CD4-positive, alpha-beta T cell treated with Interleukin-1 beta for 1 hour (primary cell): ENCODE results near the gene HEPN1.

Experiments used
- DNase-seq, 2 donors: peaks; one replicate each; pipeline ENCODE4 v3.0.0-alpha.2; 2020 to 2022

Gene HEPN1

DNA sequence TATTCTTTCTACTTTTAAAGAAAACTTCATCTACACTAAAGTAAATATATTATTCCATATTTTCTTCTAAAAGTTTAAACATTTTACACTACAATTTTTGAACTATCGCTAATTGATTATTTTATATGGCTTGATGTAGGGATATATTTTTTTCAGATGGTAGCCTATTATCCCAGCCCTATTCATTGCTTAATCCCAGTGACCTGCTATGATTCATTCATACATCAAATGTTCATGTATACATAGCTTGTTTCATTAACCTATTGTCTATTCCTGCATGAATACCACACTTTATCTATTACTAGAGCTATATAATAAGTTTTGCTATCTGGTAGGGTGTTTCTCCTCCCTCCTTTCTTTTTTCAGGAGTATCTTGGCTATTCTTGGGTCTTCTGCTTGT lies 16.4 kb upstream of the HEPN1 start:
- DNase-seq: no peak

DNA sequence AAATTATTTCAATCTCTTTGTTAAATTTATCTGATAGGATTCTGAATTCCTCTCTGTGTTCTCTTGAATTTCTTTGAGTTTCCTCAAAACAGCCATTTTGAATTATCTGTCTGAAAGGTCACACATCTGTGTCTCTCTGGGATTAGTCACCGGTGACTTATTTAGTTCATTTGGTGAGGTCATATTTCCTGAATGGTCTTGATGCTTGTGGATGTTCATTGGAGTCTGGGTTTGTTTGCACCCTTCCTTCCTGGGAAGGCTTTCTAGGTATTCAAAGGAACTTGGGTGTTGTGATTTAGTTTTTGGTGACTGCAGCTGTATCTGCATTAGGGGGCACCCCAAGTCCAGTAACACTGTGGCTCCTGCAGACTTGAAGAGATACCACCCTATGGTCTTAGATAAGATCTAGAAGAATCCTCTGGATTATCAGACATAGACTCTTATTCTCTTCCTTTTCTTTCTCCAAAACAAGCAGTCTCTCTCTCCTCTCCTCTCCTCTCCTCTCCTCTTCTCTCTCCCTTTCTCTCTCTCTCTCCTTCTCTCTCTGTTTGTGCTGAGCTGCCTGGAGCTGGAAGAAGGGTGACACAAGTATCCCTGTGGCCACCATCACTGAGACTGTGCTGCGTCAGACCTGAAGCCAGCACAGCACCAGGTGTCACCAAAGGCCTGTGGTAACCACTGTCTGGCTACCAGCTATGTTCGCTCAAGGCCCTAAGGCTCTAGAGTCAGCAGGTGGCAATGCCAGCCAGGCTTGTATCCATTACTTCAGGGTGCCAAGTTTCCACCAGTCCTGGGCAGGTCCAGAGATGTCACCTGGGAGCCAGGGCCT lies 3.3 kb upstream of the HEPN1 start:
- peak in 1 of 2 donors; percentile 7 for DNase-seq

DNA sequence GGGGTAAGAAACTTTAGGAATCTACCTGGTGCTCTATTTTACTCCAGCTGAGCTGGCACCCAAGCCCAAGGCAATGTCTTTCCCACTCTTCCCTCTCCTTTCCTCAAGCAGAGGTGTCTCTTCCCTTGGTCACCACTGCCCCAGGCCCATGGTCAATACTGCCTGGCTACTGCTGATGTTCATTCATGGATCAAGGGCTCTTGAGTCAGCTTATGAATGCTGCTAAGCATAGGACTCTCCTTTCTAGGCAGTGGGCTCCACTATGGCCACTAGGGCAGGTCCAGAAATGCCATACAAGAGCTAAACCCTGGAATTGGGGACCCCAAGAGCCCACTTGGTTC lies 2.7 kb upstream of the HEPN1 start:
- no peak for DNase-seq

DNA sequence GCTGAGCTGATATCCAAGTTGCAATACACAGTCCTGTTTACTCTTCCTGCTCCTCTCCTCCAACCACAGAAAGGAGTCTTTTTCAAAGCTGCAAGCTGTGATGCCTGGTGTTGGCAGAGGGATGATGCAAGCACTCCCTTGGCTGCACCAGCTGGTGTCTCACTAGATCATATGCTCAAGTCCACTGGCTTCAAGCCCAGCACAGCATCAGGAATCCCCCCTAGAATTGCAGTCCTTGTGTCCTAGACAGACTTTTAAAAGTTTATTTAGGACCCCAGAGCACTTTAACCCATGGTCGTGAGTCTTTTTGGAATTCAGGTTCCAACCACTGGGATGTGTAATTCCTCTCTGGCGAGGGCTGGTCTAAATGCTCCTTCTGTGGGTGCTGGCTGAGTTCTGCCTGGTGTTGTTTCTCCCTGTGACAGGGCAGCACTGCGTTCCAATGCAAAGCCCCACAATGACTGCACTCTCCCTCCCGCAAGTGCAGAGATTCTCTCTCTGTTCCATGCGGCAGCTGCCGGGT lies 1.9 kb upstream of the HEPN1 start:
- DNase-seq: no peak

DNA sequence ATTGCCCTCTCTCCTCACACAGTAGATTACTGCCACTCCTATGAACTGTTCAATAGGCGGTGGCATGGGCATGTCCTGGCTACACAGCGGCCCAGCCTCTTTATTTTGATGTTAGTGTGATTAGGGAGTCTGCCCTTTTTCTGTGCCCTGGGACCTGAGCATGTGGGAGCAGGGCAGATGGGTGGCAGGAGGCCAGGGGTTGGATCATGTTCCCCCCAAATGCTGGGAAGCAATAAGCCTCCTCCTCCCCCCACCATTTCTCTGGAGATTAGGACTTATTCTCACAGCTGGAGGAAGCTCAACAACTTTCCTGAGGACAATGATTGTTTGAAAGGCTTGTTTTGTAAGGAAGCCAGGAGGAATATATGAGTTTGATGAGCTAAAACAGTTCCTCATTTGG lies 848 bp downstream of the HEPN1 start:
- no peak for DNase-seq

DNA sequence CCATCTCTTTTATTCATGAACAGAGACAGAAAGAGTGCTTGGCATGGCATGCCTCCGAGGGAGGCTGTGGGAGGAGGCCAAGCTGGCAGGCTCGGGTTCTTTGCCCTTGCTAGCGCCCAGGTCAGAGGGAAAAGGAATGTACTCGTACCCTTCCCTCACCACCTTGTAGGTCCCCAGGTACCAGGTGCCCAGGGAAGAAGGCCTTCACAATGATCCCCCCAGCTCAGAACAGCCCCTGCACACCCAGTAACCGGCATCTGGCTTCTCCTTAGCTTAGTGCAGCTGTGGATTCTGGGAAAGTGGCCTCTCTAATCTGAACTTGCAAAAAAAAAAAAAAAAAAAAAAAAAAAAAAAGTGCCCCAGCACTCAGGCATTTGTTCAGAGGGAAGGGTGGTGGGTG lies 1.3 kb downstream of the HEPN1 start:
- no peak for DNase-seq

DNA sequence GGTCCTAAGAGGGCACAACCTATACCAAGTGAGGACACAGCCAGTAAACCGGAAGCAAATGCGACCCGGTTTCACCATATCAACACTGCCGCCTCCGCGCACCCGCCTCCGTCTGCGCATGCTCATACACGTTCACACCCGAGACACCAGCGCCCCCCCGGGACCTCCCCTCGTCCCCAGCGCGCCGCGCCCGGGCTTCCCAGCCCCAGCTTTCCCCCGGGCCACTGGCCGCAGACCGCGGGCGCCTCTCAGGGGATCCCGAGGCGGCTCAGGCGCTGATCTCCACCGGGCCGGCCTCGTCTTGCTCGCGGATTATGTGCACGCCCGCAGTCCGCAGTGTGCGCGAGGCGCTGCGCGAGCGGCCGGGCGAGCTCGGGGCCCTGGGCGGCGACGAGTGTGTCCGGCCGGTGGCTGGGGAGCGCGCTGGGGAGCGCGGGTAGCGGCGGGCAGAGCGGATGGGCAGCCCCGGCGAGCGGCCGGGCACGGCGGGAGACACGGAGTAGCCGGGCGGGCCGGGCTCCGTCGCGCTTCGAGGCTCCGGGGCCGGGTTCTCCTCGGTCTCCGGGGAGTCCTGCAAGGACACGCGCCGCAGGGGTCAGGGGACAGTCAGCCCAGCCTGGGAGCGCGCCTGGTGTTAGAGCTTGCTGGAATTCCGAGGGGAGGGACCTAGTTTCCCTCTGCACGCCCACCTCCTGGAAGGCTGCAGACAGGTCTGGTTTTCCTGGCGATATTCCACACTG lies 2.0 kb downstream of the HEPN1 start:
- peak; percentile 84 to 86 for DNase-seq

DNA sequence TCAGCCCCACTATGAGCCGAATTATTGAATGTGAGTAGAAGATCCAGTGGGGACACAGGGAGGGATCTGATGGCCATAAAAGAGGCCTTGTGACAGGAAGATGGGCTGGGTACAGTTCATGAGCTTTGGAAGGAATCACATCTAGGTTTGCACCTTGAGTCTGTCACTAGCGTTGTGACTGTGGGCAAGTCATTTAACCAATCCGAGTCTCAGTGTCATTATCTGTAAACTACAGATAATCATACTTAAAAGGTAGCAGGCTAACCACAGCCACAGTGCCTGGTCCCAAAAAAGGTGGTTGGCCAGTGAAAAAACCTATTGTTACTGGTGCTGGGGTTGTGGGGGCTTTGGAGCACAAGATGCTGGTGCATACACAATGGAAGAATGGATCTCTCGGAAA lies 3.8 kb downstream of the HEPN1 start:
- DNase-seq: no peak

DNA sequence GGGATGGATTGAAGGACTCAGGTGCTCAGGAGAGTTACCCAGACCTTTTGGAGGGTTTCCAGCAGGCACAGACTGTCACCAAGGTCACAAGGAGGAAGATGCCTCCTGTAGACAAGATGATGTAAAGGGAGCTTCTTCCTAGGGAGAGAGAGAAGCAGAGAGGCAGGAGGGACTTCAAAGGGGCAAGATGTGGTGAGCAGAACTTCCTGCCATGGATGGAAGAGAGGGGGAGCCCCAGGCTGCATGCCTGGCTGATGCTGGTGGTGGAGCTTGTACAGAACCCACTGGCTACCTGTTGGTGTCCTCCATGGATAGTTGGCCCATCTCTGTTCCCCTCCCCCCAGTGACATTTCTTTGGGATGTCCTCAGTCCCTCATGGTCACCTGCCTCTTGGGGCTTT lies 4.2 kb downstream of the HEPN1 start:
- DNase-seq: peak in 1 of 2 donors; percentile 11

DNA sequence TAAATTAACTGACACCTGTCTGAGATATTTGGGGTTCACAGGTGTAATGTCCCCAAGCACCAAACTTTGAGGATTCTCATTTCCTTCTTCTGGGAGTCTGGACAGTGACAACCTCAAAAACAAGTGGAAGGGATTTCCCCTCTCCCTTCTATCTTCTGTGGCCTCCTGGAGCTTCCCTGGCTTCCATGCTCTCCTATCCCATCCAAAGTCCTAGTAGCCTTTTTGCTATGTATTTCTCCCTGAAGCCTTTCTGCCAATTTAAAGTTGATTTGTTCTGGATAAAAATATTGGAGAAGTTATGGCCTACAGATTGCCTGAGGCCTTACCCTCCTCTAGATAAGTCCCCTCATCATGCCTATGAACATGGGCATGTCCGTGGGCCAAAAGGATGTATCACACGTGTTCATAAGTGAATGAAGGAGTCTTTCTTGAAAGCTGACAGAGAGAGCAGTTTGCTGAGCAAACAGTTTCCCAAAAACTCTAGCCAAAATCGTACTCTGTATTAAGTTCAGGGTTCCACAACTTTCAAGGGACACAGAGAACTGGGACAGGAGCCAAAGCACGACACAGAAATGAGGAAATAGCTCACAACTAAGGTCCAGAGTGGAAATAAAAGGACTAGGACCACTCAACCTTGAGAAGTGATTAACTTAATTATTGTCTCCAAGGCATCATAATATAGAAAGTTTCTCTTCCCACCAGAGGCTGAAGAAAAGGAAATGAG lies 10.1 kb downstream of the HEPN1 start:
- DNase-seq: no peak

DNA sequence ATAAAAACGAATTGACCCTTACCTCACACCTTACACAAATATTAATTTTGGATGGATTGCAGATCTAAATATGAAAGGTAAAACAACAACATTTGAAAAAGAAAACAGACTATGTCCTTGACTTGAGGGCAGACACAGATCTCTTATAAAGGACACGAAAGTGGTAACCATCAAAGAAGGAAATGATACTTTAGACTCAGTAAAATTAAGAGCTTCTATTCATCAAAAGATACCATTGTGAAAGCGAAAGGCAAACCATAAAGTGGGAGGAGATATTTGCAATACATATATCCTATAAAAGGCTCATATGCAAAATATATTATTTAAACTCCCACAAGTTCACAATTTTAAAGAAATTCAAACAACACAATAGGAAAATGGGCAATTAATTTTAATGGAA lies 11.7 kb downstream of the HEPN1 start:
- no peak for DNase-seq

DNA sequence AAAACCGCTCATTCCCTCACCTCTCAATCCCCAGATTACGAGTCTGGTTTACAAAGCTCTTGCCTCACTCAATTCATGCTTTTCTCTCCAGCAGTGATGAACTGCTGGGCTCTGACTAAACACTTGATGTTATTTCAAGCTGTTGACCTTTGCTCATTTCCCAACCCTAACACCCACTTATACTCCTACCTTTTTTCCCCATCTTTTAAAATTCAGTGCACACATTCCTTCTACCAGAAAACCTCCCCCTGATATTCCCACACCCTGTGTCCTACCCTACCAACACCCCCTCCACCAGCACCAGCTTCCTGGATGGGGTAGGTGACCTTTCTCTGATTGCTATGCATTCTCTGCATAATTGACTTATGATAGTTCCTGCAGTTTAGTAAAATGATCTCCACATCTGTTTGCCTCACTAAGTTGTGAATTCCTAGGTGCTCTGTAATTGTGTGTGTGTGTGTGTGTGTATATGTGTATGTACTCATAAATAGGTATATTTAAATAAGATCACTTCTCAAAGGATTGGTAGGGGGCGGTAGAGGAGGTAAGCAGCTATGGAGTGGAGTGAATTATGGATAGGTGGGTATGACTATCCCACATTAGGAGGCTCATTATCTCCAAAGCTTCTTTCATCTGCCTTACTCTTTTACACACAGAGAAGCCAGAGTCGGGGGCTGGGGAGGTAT lies 16.0 kb downstream of the HEPN1 start:
- DNase-seq: no peak

DNA sequence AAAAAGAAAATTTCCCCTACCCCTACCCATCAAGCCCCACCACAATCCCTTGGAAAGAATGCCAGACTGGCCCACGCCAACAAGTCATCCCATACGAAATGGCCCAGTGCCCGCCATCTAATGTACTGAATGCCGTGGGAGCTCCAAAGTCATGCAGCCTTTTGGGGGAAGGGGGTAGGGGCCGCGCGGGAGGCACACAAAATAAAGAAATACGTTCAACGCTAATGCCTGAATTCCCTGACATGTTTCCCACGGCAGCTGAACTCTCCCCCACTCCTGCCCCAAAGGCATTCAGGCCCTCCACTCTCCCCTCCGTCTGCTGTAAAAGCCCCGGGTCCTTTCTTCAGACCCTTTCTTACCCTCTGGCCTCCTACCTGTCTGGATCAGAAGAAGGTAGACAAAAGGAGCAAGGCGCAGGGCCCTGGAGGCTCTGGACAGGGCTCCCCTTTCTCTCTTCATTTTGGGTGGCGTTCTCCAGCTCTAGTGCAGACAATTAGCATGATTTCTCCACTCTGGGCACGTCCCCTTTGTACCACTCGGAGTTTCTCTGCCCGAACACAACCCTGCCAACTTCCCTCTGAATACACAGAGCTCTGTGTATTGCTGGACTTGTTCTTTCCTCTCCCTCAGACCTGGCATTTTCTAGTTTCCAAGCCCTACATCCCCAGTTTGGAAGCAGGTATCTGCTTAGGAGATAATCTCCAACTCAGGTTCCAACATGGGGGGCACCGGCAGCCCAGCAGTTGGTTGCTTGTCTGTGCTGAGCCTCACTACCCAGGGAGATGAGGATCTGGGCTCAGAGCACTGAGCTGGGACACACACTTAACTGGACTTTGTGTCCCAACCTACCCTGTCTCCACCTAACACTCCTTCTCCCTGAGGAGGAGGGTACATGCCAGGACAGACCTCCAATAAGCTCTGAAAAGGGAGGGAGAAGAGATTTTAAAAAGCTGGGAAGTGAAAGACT lies 16.8 kb downstream of the HEPN1 start, which contains the start of gene HEPACAM:
HEPACAM (minus strand) TSS at position 500 of the 967 bp plus-strand sequence; CDS start at position 459, 41 bp downstream.
- no peak for DNase-seq

DNA sequence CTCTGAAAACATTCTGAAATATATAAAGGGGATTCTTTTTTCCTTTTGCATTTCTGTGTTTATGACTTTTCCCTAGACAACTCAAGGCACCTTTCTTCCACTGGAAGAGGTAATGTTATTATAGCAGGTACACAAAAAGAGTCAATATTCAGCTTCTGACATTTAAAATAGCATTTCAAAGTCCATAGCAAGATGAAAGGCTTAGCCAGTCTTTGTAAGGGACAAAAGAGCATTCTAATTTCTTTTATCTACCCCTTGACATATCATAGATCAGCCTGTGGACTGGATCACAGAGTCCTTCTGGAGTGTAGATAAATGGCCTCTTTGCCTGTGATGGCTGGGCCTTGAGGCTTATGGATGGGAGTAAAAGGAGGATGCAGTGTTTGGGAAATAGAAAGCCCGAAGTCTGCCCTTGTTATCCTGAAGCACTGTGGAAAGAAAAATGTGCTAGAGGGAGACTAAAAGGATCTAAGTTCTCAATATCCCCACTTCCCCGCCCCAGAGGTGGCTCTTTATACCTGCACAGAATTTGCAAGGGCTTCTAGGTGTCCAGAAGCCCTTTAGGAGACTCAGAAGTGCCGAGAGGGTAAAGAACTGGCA lies 18.4 kb downstream of the HEPN1 start:
- no peak for DNase-seq

DNA sequence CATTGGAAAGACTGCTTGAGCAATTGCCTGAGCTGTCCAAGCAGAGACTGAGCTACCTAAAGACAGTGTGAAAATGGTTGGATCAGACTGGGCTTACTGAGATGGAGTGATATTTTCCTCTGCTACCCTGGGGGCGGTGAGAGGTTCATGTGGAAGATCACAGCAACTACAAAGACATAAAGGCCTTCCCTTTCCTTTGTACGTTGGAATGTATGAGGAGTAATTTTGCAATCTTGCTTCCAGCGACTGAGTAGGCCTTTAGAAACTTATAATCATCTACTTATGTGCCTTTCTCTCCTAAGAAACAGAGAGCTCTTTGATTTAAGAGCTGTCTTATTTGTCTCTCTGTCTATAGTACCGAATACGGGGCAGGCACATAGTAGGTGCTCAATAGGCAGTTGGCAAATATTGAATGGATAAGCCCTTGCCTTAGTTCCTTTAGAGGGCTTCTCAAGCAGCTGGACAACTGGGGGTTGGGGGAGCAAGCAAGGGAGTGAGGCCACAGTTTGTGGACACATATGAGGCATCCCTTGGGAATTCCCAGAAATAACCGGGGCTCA lies 19.2 kb downstream of the HEPN1 start:
- DNase-seq: no peak

DNA sequence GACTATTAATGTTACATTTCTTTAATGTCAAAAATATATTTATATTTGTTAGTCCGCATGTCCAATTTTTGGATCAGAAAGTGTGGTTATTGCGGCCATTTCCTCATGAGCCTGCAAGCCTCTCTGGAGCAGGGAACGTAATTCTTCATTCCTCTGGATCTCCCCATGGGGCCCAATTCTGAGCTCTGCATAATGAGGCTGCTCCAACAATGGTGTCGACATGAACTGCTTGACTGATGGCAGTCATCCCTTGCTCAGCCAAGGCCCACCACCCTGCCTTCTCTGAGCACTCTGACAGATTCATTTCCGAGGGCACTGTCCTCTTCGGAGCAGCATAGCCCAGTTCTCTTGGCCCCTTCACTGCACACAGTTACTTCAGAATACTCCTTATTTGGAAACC lies 19.9 kb downstream of the HEPN1 start:
- no peak for DNase-seq

DNA sequence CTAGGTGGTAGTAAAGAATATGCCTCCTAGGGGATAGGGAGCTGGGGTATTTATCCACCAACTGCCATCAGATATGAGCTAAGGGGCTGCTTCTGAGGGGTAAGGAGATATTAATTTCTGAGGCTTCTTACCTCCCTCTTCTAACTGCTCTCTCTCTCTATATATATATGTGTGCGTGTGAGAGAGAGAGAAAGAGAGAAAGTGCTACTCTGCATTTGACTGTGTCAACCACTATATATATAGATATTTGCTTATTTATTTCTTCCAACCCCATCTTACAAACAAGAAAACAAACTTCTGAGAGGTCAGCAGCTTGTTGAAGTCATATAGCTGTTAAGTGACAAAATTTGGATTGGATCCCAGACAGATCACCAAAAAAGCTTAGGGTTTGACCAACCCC lies 22.7 kb downstream of the HEPN1 start:
- no peak for DNase-seq

DNA sequence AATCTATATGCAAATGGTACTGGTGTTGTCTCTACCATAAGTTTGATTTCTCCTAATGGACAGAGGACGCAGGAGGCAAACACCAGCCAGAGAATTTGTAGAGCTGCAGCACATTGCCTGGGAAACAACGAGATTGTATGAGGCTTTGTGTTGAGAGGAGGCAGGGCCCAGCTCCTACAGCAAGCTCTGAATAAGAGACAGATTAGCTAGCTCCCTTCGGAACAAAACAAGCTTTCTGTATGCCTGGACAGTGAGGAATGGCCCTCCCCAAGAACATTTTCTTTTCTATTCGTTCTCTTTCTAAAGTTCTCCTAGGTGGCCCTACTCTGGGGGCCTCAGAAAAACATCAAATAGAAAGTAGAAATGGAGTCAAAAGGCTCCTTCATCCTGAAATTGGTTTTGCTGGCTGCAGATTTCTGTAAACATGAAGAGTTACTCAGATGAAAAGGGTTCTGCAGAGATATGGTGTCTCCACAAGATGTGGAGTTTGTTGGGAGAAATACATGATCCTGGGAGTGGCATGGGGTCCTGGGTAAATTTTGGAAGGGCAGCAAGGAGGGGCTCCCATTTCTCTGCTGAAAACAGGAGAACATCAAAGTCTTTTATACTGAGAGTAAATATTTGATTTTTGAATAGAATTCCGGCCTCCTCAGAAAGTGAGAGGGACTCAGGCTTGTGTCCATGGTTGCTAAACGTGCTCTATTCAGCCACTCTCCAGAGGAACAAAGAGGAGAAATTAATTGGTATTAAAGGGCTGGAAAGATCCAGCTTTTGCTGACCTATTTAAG lies 23.6 kb downstream of the HEPN1 start:
- no peak for DNase-seq

DNA sequence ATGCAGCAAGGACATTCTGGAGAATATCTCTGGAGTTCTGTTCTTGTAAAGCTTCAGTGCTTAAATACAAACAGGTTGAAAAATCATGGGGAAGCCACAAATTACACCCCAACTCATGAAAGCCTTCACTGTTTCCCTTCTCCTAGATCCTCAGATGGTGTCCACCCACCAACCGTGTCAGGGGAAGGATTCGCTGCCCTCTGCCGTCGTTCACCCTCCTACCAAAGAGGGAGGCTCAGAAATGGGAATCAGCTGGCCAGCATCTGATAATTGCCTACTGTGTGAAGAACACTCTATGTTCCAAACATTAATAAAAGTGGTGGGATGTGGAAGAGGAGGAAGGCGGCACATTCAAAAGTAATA lies 24.2 kb downstream of the HEPN1 start:
- no peak for DNase-seq

DNA sequence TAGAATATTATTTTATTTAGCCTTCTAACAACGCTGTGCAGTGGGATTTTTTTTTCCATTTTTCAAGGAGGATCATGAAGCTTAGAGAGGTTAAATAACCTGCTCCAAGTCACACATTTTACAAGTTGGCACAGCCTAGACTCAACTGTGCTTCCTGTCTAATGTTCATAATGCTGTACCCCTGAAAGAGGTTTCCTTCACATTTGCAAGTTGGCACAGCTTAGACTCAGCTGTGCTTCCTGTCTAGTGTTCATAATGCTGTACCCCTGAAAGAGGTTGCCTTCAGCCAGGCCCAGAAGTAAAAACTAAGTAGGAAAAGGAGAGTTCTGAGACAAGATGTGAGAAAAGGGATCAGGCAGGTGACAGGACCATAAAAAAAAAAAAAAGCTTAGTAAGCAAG lies 24.7 kb downstream of the HEPN1 start:
- DNase-seq: no peak
